Measurements from ENCODE around the gene RNF40. TPM values are rescaled to one million over a fixed set of nuclear protein-coding genes. Genes with fewer than 3 reads are reported as not detected.

RNF40 gene
- total and polyA plus RNA-seq, 4 experiments from 2014 or later, result 16.6 to 109 (median 76.8) TPM

- ChIA-PET POLR2A (ENCODE audit: partially characterized antibody) (interaction anchor here (0.6 kb wide), 1 partner anchor 681 kb away, joined by 3 read pairs; no protein-coding TSS in a partner anchor), CTCF (ENCODE audit: partially characterized antibody) (no interaction called here)
- Histone ChIP-seq H3K27me3 (ENCODE audit: insufficient read depth, low read length) (no peaks in the 10 kb centered on the region), H3K4me3 (ENCODE audit: low read length in 2 of 2) (no peak overlapping the region), H3K9me3 (ENCODE audit: control insufficient read depth in 1 of 2, low read length in 2 of 2) (no peaks in the 10 kb centered on the region), H3K36me3 (ENCODE audit: insufficient read depth, low read length) (peaks cover 54% of the 10 kb centered on the region), H3K27ac (ENCODE audit: low read depth, low read length) (no peak overlapping the region), H3K4me1 (ENCODE audit: insufficient read depth, low read length) (no peaks in the 10 kb centered on the region)
- peaks cover 56 to 71% of the 10 kb centered on the region in 2 donors for H3K36me3 Mint-ChIP-seq
- DNase-seq, result no peak
- peaks cover 0 to 9% (median 3%) of the 10 kb centered on the region in 4 donors for H3K4me1 Mint-ChIP-seq
- H3K27ac Mint-ChIP-seq, result peak overlapping the region in 1 of 7 donors; percentile 73
- H3K27me3 Mint-ChIP-seq, result no peaks in the 10 kb centered on the region
- H3K9me3 Mint-ChIP-seq, result no peaks in the 10 kb centered on the region
- intact Hi-C loops (cut with micrococcal nuclease), result no loop called here
- no peak overlapping the region for H3K4me3 Mint-ChIP-seq
These were observed 33.0 kb upstream of the RNF40 start for GRCh38 chr16:30728899-30729672.

- Mint-ChIP-seq H3K4me3 (no peak overlapping the region), H3K4me1 (peaks cover 0 to 5% (median 1%) of the 10 kb centered on the region in 4 donors), H3K27ac (no peak overlapping the region), H3K27me3 (no peaks in the 10 kb centered on the region), H3K36me3 (peaks cover 44 to 61% of the 10 kb centered on the region in 2 donors), H3K9me3 (no peaks in the 10 kb centered on the region)
- H3K9me3 ChIP-seq (ENCODE audit: control insufficient read depth in 1 of 2, low read length in 2 of 2), result no peaks in the 10 kb centered on the region
- intact Hi-C loops (cut with micrococcal nuclease), result no loop called here
- no peak overlapping the region for H3K4me3 ChIP-seq (ENCODE audit: low read length in 2 of 2)
- ChIA-PET POLR2A (ENCODE audit: partially characterized antibody) (interaction anchor here (1.3 kb wide), 1 partner anchor 72 kb away, joined by 3 read pairs; no protein-coding TSS in a partner anchor), CTCF (ENCODE audit: partially characterized antibody) (interaction anchor here (0.9 kb wide), 1 partner anchor 32 kb away, joined by 3 read pairs; no protein-coding TSS in a partner anchor)
- no peaks in the 10 kb centered on the region for H3K4me1 ChIP-seq (ENCODE audit: insufficient read depth, low read length)
- DNase-seq, result no peak
- no peaks in the 10 kb centered on the region for H3K27me3 ChIP-seq (ENCODE audit: insufficient read depth, low read length)
- H3K36me3 ChIP-seq (ENCODE audit: insufficient read depth, low read length), result peaks cover 58% of the 10 kb centered on the region
- H3K27ac ChIP-seq (ENCODE audit: low read depth, low read length), result no peak overlapping the region
These were observed 30.7 kb upstream of the RNF40 start for GRCh38 chr16:30731411-30731810.

GRCh38 chr16:30736995-30737793 lies 24.9 kb upstream of the RNF40 start:
- Mint-ChIP-seq H3K27me3 (no peaks in the 10 kb centered on the region), H3K36me3 (peaks cover 36 to 73% of the 10 kb centered on the region in 2 donors), H3K9me3 (peaks cover 0 to 2% (median 0%) of the 10 kb centered on the region in 8 donors), H3K4me1 (peaks cover 4 to 10% (median 6%) of the 10 kb centered on the region in 4 donors), H3K27ac (peak overlapping the region in 2 of 7 donors; percentile 52 to 57), H3K4me3 (no peak overlapping the region)
- ChIA-PET CTCF (ENCODE audit: partially characterized antibody) (no interaction called here), POLR2A (ENCODE audit: partially characterized antibody) (no interaction called here)
- Histone ChIP-seq H3K4me3 (ENCODE audit: low read length in 2 of 2) (no peak overlapping the region), H3K9me3 (ENCODE audit: control insufficient read depth in 1 of 2, low read length in 2 of 2) (no peaks in the 10 kb centered on the region), H3K27ac (ENCODE audit: low read depth, low read length) (no peak overlapping the region), H3K4me1 (ENCODE audit: insufficient read depth, low read length) (peaks cover 3% of the 10 kb centered on the region), H3K36me3 (ENCODE audit: insufficient read depth, low read length) (peaks cover 60% of the 10 kb centered on the region), H3K27me3 (ENCODE audit: insufficient read depth, low read length) (no peaks in the 10 kb centered on the region)
- DNase-seq, result no peak
- intact Hi-C loops (cut with micrococcal nuclease), result no loop called here

- Histone ChIP-seq H3K27ac (ENCODE audit: low read depth, low read length) (no peak overlapping the region), H3K4me1 (ENCODE audit: insufficient read depth, low read length) (peaks cover 3% of the 10 kb centered on the region), H3K4me3 (ENCODE audit: low read length in 2 of 2) (no peak overlapping the region), H3K27me3 (ENCODE audit: insufficient read depth, low read length) (no peaks in the 10 kb centered on the region), H3K36me3 (ENCODE audit: insufficient read depth, low read length) (peaks cover 60% of the 10 kb centered on the region), H3K9me3 (ENCODE audit: control insufficient read depth in 1 of 2, low read length in 2 of 2) (no peaks in the 10 kb centered on the region)
- DNase-seq, result no peak
- ChIA-PET CTCF (ENCODE audit: partially characterized antibody) (no interaction called here), POLR2A (ENCODE audit: partially characterized antibody) (interaction anchor here (1.4 kb wide), 1 partner anchor 10 kb away, joined by 7 read pairs; the partner anchor contains the start of gene PHKG2)
- Mint-ChIP-seq H3K9me3 (peaks cover 0 to 2% (median 0%) of the 10 kb centered on the region in 8 donors), H3K4me3 (no peak overlapping the region), H3K27me3 (no peaks in the 10 kb centered on the region), H3K27ac (no peak overlapping the region), H3K36me3 (peaks cover 34 to 67% of the 10 kb centered on the region in 2 donors), H3K4me1 (peaks cover 4 to 10% (median 6%) of the 10 kb centered on the region in 4 donors)
- intact Hi-C loops (cut with micrococcal nuclease), result no loop called here
These were observed 24.1 kb upstream of the RNF40 start for GRCh38 chr16:30737794-30738648.

GRCh38 chr16:30738984-30739951 lies 22.9 kb upstream of the RNF40 start:
- Mint-ChIP-seq H3K4me3 (no peak overlapping the region), H3K27me3 (no peaks in the 10 kb centered on the region), H3K36me3 (peaks cover 28 to 63% of the 10 kb centered on the region in 2 donors), H3K4me1 (peaks cover 4 to 10% (median 6%) of the 10 kb centered on the region in 4 donors), H3K27ac (no peak overlapping the region), H3K9me3 (peaks cover 0 to 2% (median 0%) of the 10 kb centered on the region in 8 donors)
- CTCF ChIA-PET (ENCODE audit: partially characterized antibody), result no interaction called here
- no peak overlapping the region for H3K4me3 ChIP-seq (ENCODE audit: low read length in 2 of 2)
- H3K27me3 ChIP-seq (ENCODE audit: insufficient read depth, low read length), result no peaks in the 10 kb centered on the region
- H3K27ac ChIP-seq (ENCODE audit: low read depth, low read length), result no peak overlapping the region
- H3K4me1 ChIP-seq (ENCODE audit: insufficient read depth, low read length), result peaks cover 3% of the 10 kb centered on the region
- intact Hi-C loops (cut with micrococcal nuclease), result no loop called here
- no peaks in the 10 kb centered on the region for H3K9me3 ChIP-seq (ENCODE audit: control insufficient read depth in 1 of 2, low read length in 2 of 2)
- POLR2A ChIA-PET (ENCODE audit: partially characterized antibody), result interaction anchor here (1.4 kb wide), 1 partner anchor 9 kb away, joined by 7 read pairs; the partner anchor contains the start of gene PHKG2
- DNase-seq, result no peak
- peaks cover 48% of the 10 kb centered on the region for H3K36me3 ChIP-seq (ENCODE audit: insufficient read depth, low read length)

All from CD4-positive, alpha-beta memory T cell (primary cell).